H9 (cell line): ENCODE data around the gene FRS3. TPM values are rescaled to one million over a fixed set of nuclear protein-coding genes. Genes with fewer than 3 reads are reported as not detected.

Experiments
- DNase-seq: peaks from one replicate; pipeline ENCODE4 v3.0.0-alpha.2; 2017
- H2AFZ ChIP-seq: one replicate; pipeline ENCODE4 v1.6.1; 2013; ENCODE audit warnings: mild to moderate bottlenecking, low read length, control low read depth, moderate library complexity
- H2AK5ac ChIP-seq: 2 replicates; pipeline ENCODE4 v1.6.1; 2013; ENCODE audit warnings: low read length, control low read depth, mixed read lengths; ENCODE audit not compliant: insufficient read length
- H2BK120ac ChIP-seq: one replicate; pipeline ENCODE4 v1.6.1; 2013; ENCODE audit warnings: low read depth, mild to moderate bottlenecking, low read length, control low read depth, inconsistent platforms; ENCODE audit not compliant: poor library complexity, severe bottlenecking
- H2BK12ac ChIP-seq: 2 replicates; pipeline ENCODE4 v1.6.1; 2013; ENCODE audit warnings: low read length, control low read depth, mixed read lengths, low read depth; ENCODE audit not compliant: insufficient read length
- H2BK15ac ChIP-seq: 2 replicates; pipeline ENCODE4 v1.6.1; 2013; ENCODE audit warnings: low read depth, low read length, control low read depth
- H2BK20ac ChIP-seq: one replicate; pipeline ENCODE4 v1.6.1; 2013; ENCODE audit warnings: low read depth, mild to moderate bottlenecking, low read length, control low read depth, inconsistent platforms; ENCODE audit not compliant: poor library complexity, severe bottlenecking
- H2BK5ac ChIP-seq: 2 replicates; pipeline ENCODE4 v1.6.1; 2013; ENCODE audit warnings: low read length, control low read depth, mixed read lengths; ENCODE audit not compliant: insufficient read length
- H3K14ac ChIP-seq: 2 replicates; pipeline ENCODE4 v1.6.1; 2013; ENCODE audit warnings: low read length, control low read depth; ENCODE audit not compliant: insufficient read depth
- H3K18ac ChIP-seq: 2 replicates; pipeline ENCODE4 v1.6.1; 2013; ENCODE audit warnings: low read depth, mild to moderate bottlenecking, mixed read lengths, low read length, control low read depth; ENCODE audit not compliant: insufficient read length
- H3K23ac ChIP-seq: 2 replicates; pipeline ENCODE4 v1.6.1; 2013; ENCODE audit warnings: low read length, control low read depth, mixed read lengths, low read depth; ENCODE audit not compliant: insufficient read length
- H3K23me2 ChIP-seq: 2 replicates; pipeline ENCODE4 v1.6.1; 2013; ENCODE audit warnings: low read depth, mild to moderate bottlenecking, mixed read lengths, low read length, control low read depth; ENCODE audit not compliant: insufficient read length, poor library complexity, severe bottlenecking
- H3K27ac ChIP-seq: 2 replicates; pipeline ENCODE4 v1.5.1; 2013; ENCODE audit warnings: low read length, control low read depth, mixed read lengths, low read depth; ENCODE audit not compliant: insufficient read length
- H3K27me3 ChIP-seq: 2 replicates; pipeline ENCODE4 v1.6.1; 2013; ENCODE audit warnings: low read length, control low read depth, inconsistent platforms; ENCODE audit not compliant: insufficient read depth
- H3K4ac ChIP-seq: 2 replicates; pipeline ENCODE4 v1.6.1; 2013; ENCODE audit warnings: low read depth, mild to moderate bottlenecking, control low read depth, inconsistent platforms, low read length, moderate library complexity
- H3K4me1 ChIP-seq: 2 replicates; pipeline ENCODE4 v1.6.1; 2013; ENCODE audit warnings: low read length, control low read depth, inconsistent platforms; ENCODE audit not compliant: insufficient read depth
- H3K4me2 ChIP-seq: 2 replicates; pipeline ENCODE4 v1.6.1; 2013; ENCODE audit warnings: low read length, control low read depth, mixed read lengths; ENCODE audit not compliant: insufficient read length, insufficient read depth
- H3K56ac ChIP-seq: 2 replicates; pipeline ENCODE4 v1.6.1; 2013; ENCODE audit warnings: low read depth, mild to moderate bottlenecking, mixed read lengths, low read length, control low read depth; ENCODE audit not compliant: insufficient read length
- H3K79me1 ChIP-seq: 2 replicates; pipeline ENCODE4 v1.6.1; 2013; ENCODE audit warnings: low read depth, mild to moderate bottlenecking, moderate library complexity, low read length, control low read depth, inconsistent platforms; ENCODE audit not compliant: insufficient read depth, poor library complexity, severe bottlenecking
- H3K79me2 ChIP-seq: 2 replicates; pipeline ENCODE4 v1.6.1; 2013; ENCODE audit warnings: low read length, control low read depth, inconsistent platforms; ENCODE audit not compliant: insufficient read depth
- H3K9ac ChIP-seq: 2 replicates; pipeline ENCODE4 v1.6.1; 2013; ENCODE audit warnings: low read length, control low read depth, mixed read lengths; ENCODE audit not compliant: insufficient read length; ENCODE audit errors: extremely low read depth
- H3K9me3 ChIP-seq: one replicate; pipeline ENCODE4 v1.6.1; 2013; ENCODE audit warnings: low read depth, low read length, inconsistent platforms; ENCODE audit not compliant: control insufficient read depth
- H3T11ph ChIP-seq: one replicate; pipeline ENCODE4 v1.6.1; 2013; ENCODE audit warnings: mild to moderate bottlenecking, low read length, control low read depth, inconsistent platforms
- H4K20me1 ChIP-seq: one replicate; pipeline ENCODE4 v1.6.1; 2013; ENCODE audit not compliant: control insufficient read depth, insufficient read length, insufficient read depth
- H4K5ac ChIP-seq: 2 replicates; pipeline ENCODE4 v1.6.1; 2013; ENCODE audit warnings: low read depth, mild to moderate bottlenecking, mixed read lengths, low read length, control low read depth; ENCODE audit not compliant: insufficient read length
- H4K8ac ChIP-seq: replicated peaks from 2 replicates; pipeline ENCODE4 v1.6.1; 2013; ENCODE audit warnings: low read length, control low read depth, mixed read lengths, low read depth; ENCODE audit not compliant: insufficient read length
- H4K91ac ChIP-seq: 2 replicates; pipeline ENCODE4 v1.6.1; 2013; ENCODE audit warnings: low read depth, mild to moderate bottlenecking, moderate library complexity, mixed read lengths, low read length, control low read depth; ENCODE audit not compliant: insufficient read length
- H3K27ac Mint-ChIP-seq, 3 experiments: 2 replicates in 2 of 3; 3 replicates in 1 of 3; pipeline ENCODE4 v1.8.0; 2020 to 2021; ENCODE audit warnings: mixed read lengths in 3 of 3, mild to moderate bottlenecking in 1 of 3, moderate library complexity in 1 of 3
- H3K27me3 Mint-ChIP-seq: 2 replicates; pipeline ENCODE4 v1.8.0; 2021; ENCODE audit warnings: low read depth, mild to moderate bottlenecking, moderate library complexity, mixed read lengths
- H3K36me3 Mint-ChIP-seq, 3 experiments: 2 replicates in 2 of 3; 3 replicates in 1 of 3; pipeline ENCODE4 v1.8.0; 2020 to 2021; ENCODE audit warnings: low read depth in 3 of 3, mixed read lengths in 3 of 3; ENCODE audit not compliant: insufficient read depth in 1 of 3
- H3K4me1 Mint-ChIP-seq, 2 experiments: 2 replicates each; pipeline ENCODE4 v1.8.0; 2020; ENCODE audit warnings: mixed read lengths in 2 of 2
- H3K4me3 Mint-ChIP-seq, 2 experiments: 2 replicates in 1 of 2; 3 replicates in 1 of 2; pipeline ENCODE4 v1.8.0; 2020 to 2021; ENCODE audit warnings: mild to moderate bottlenecking in 2 of 2, mixed read lengths in 2 of 2, moderate library complexity in 1 of 2
- H3K9me3 Mint-ChIP-seq, 2 experiments: 2 replicates in 1 of 2; 3 replicates in 1 of 2; pipeline ENCODE4 v1.8.0; 2020; ENCODE audit warnings: mild to moderate bottlenecking in 2 of 2, mixed read lengths in 2 of 2, moderate library complexity in 1 of 2
- CTCF ChIP-seq: fragments of 200-600 bp; sonication (generic); conservative IDR thresholded peaks from 3 replicates; pipeline ENCODE4 v1.8.0; 2021; ENCODE audit warnings: antibody characterized with exemption, mild to moderate bottlenecking
- WGBS: extraction: QIAGEN DNeasy Blood & Tissue Kit; methylation state at CpG from one replicate; pipeline ENCODE4 v1.1.7; 2013; ENCODE audit warnings: missing lambda C conversion rate, low lambda C conversion rate, mixed read lengths; ENCODE audit not compliant: insufficient read length; ENCODE audit errors: extremely low coverage; 5-methylcytosine and 5-hydroxymethylcytosine counted together
- total RNA-seq: library from RNA; stranded (reverse); gene quantifications from 2 replicates; pipeline ENCODE4 v1.2.1, GENCODE V29; 2021

Gene FRS3
- total RNA-seq, 1 experiment from 2014 or later = 4.8 TPM

DNA sequence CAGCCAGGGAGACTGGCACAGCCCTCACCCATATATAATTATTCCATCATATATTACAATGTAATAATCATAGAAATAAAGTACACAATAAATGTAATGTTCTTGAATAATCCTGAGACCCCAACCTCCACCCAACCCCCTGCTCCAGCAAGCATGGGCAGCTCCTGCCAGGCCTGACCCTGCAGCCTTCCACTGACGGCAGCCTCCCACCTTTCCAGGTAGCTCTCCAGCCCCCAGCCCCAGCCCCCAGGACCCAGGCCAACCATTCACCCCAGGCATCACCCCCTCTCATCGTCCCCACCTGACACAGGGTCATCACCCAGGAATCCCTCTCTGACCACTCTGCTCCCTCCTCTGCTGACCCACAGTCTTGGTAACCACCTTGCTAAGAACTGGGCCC lies 58.9 kb downstream of the FRS3 start:
- H2AK5ac ChIP-seq = no peak overlapping the region
- H4K5ac ChIP-seq = no peak overlapping the region
- TF ChIP-seq CTCF = no peak
- H3K14ac ChIP-seq = no peak overlapping the region
- H2BK12ac ChIP-seq = no peak overlapping the region
- Mint-ChIP-seq H3K36me3 (no peaks in the 10 kb centered on the region), H3K27me3 (peaks cover 4% of the 10 kb centered on the region; the same call in 1 of the 2 replicates), H3K4me1 (peaks cover 9 to 20% of the 10 kb centered on the region in 2 experiments), H3K4me3 (no peak overlapping the region), H3K9me3 (no peaks in the 10 kb centered on the region), H3K27ac (no peak overlapping the region; a peak in 2 of 7 replicates)
- WGBS = no CpG with 5 or more reads among the region's 2 CpGs
- no peak overlapping the region for H3K4ac ChIP-seq
- no peak overlapping the region for H4K91ac ChIP-seq
- no peaks in the 10 kb centered on the region for H3K4me1 ChIP-seq
- no peaks in the 10 kb centered on the region for H4K20me1 ChIP-seq
- no peak overlapping the region for H2BK5ac ChIP-seq
- no peaks in the 10 kb centered on the region; the same call in 1 of the 2 replicates for H3K79me2 ChIP-seq
- no peaks in the 10 kb centered on the region for H3K27me3 ChIP-seq
- no peaks in the 10 kb centered on the region for H3K23me2 ChIP-seq
- H3K9ac ChIP-seq = no peak overlapping the region
- no peaks in the 10 kb centered on the region for H3K79me1 ChIP-seq
- no peak overlapping the region for H4K8ac ChIP-seq
- no peak overlapping the region for H2BK20ac ChIP-seq
- H3K9me3 ChIP-seq = no peaks in the 10 kb centered on the region
- DNase-seq = no peak
- no peak overlapping the region for H3K4me2 ChIP-seq
- no peak overlapping the region for H3T11ph ChIP-seq
- H2BK15ac ChIP-seq = no peak overlapping the region
- no peak overlapping the region for H3K18ac ChIP-seq
- H3K56ac ChIP-seq = no peak overlapping the region
- H3K27ac ChIP-seq = no peak overlapping the region
- H2BK120ac ChIP-seq = no peak overlapping the region
- no peak overlapping the region for H2AFZ ChIP-seq
- no peak overlapping the region for H3K23ac ChIP-seq
